ENCODE results near the gene C15orf61. TPM values are rescaled to one million over a fixed set of nuclear protein-coding genes. Genes with fewer than 3 reads are reported as not detected.

C15orf61 gene
- total RNA-seq, 1 experiment from 2014 or later, result 6.5 TPM

DNA sequence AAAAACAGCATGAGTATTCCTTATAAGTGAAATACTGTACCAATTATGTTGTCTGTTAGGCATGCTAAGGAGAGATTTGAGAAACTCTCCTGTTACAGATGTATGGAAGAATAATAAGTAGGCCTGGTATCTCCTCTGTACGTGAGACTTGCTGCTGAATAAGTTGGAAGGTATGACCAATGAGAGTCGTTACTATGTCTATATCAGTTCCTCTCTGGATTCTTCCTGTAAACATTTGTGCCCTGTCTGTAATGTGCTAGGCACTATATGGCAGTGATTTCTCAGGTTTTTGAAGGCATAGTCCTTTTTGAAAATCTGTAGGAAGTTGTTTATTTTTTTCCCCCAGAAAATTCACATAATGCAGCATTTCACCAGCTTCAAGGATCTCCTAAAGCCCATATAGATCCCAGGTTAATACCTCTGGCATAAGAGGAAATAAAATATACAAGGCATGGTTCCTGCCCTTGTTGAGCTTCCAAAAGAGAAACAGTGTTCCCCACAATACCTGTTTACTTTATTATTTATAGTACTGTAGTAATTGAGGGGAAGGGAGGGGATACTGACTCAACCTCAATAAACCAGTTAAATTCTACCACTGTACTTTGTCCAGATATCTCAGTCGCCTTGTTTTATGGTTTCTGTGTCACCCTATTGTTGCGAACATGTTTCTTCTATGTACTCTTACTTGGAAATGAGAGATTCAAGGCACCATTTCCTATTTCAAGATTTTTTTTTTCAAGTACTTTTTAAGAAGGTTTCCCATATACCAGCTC is 50.1 kb downstream of the C15orf61 start:
- Histone ChIP-seq H3K79me2 (ENCODE audit: low read depth) (no peaks in the 10 kb centered on the region), H3K9me2 (ENCODE audit: insufficient read depth) (no peaks in the 10 kb centered on the region), H3K27ac (no peak overlapping the region), H3K36me3 (ENCODE audit: low read depth) (no peaks in the 10 kb centered on the region), H2AFZ (no peak overlapping the region), H3K4me1 (replicated peaks; ENCODE audit: insufficient read depth) (no peaks in the 10 kb centered on the region), H3K4me2 (no peak overlapping the region), H3F3A (ENCODE audit: insufficient read depth, low read depth) (no peaks in the 10 kb centered on the region), H3K9me3 (ENCODE audit: insufficient read depth, low read depth) (no peaks in the 10 kb centered on the region), H3K4me3 (no peak overlapping the region), H3K27me3 (ENCODE audit: insufficient read depth, low read depth) (no peaks in the 10 kb centered on the region), H4K20me1 (ENCODE audit: insufficient read depth) (no peaks in the 10 kb centered on the region)
- POLR2A ChIA-PET (ENCODE audit: unreplicated experiment), result no interaction called here
- no peak for DNase-seq
- CTCF ChIA-PET, result interaction anchor here (0.5 to 0.7 kb wide), 2 partner anchors 10 to 107 kb away, joined by 8 to 11 read pairs; no protein-coding TSS in a partner anchor
- intact Hi-C loops (cut with micrococcal nuclease; ENCODE audit: unreplicated experiment), result no loop called here
- no peak for TF ChIP-seq EZH2 (IDR thresholded peaks at IDR 0.05; ENCODE audit: low read depth)
- TF ChIP-seq, protein P1, sequence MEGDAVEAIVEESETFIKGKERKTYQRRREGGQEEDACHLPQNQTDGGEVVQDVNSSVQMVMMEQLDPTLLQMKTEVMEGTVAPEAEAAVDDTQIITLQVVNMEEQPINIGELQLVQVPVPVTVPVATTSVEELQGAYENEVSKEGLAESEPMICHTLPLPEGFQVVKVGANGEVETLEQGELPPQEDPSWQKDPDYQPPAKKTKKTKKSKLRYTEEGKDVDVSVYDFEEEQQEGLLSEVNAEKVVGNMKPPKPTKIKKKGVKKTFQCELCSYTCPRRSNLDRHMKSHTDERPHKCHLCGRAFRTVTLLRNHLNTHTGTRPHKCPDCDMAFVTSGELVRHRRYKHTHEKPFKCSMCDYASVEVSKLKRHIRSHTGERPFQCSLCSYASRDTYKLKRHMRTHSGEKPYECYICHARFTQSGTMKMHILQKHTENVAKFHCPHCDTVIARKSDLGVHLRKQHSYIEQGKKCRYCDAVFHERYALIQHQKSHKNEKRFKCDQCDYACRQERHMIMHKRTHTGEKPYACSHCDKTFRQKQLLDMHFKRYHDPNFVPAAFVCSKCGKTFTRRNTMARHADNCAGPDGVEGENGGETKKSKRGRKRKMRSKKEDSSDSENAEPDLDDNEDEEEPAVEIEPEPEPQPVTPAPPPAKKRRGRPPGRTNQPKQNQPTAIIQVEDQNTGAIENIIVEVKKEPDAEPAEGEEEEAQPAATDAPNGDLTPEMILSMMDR (conservative IDR thresholded peaks at IDR 0.05), result no peak
- BruUV-seq (replicated peaks), result no TSS peak

GRCh38 chr15:67571648-67572415 is 50.9 kb downstream of the C15orf61 start:
- POLR2A ChIA-PET (ENCODE audit: unreplicated experiment), result interaction anchor here (0.7 kb wide), 1 partner anchor 493 kb away, joined by 3 read pairs; no protein-coding TSS in a partner anchor

DNA sequence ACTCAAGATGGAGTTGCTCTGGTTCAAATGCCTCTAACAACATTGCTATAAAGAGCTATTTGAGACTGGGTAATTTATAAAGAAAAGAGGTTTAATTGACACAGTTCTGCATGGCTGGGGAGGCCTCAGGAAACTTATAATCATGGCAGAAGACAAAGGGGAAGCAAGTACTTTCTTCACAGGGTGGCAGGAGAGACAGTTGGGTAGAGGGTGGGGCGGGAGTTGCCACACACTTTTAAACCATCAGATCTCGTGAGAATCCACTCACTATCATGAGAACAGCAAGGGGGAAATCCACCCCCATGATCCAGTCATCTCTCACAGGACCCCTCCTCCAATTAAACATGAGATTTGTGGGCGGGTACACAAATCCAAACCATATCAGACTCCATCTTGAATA is 52.3 kb downstream of the C15orf61 start:
- no peaks in the 10 kb centered on the region for H3K36me3 ChIP-seq (ENCODE audit: low read depth)
- intact Hi-C loops (cut with micrococcal nuclease; ENCODE audit: unreplicated experiment), result no loop called here
- POLR2A ChIA-PET (ENCODE audit: unreplicated experiment), result no interaction called here
- no peaks in the 10 kb centered on the region for H4K20me1 ChIP-seq (ENCODE audit: insufficient read depth)
- no peaks in the 10 kb centered on the region for H3K79me2 ChIP-seq (ENCODE audit: low read depth)
- no peaks in the 10 kb centered on the region for H3F3A ChIP-seq (ENCODE audit: insufficient read depth, low read depth)
- no peak overlapping the region for H3K27ac ChIP-seq
- H3K9me3 ChIP-seq (ENCODE audit: insufficient read depth, low read depth), result no peaks in the 10 kb centered on the region
- no peak overlapping the region for H3K4me3 ChIP-seq
- no peak for TF ChIP-seq EZH2 (IDR thresholded peaks at IDR 0.05; ENCODE audit: low read depth)
- TF ChIP-seq, protein P1 (conservative IDR thresholded peaks at IDR 0.05), result no peak
- no peak overlapping the region for H3K4me2 ChIP-seq
- DNase-seq, result no peak
- no TSS peak for BruUV-seq (replicated peaks)
- H3K4me1 ChIP-seq (replicated peaks; ENCODE audit: insufficient read depth), result no peaks in the 10 kb centered on the region
- no peaks in the 10 kb centered on the region for H3K27me3 ChIP-seq (ENCODE audit: insufficient read depth, low read depth)
- no peak overlapping the region for H2AFZ ChIP-seq
- no peaks in the 10 kb centered on the region for H3K9me2 ChIP-seq (ENCODE audit: insufficient read depth)
- CTCF ChIA-PET, result no interaction called here

More at GRCh38 chr15:67571648-67572415, 50.9 kb downstream of the C15orf61 start:
- H3K36me3 ChIP-seq (ENCODE audit: low read depth), result no peaks in the 10 kb centered on the region
- no peak for DNase-seq
- H3K27ac ChIP-seq, result no peak overlapping the region
- H3K79me2 ChIP-seq (ENCODE audit: low read depth), result no peaks in the 10 kb centered on the region
- H3K9me2 ChIP-seq (ENCODE audit: insufficient read depth), result no peaks in the 10 kb centered on the region
- BruUV-seq (replicated peaks), result no TSS peak
- CTCF ChIA-PET, result interaction anchor here (0.5 to 0.7 kb wide), 2 partner anchors 11 to 107 kb away, joined by 8 to 11 read pairs; no protein-coding TSS in a partner anchor
- H3K4me2 ChIP-seq, result no peak overlapping the region
- TF ChIP-seq, protein P1 (conservative IDR thresholded peaks at IDR 0.05), result no peak
- H2AFZ ChIP-seq, result no peak overlapping the region
- intact Hi-C loops (cut with micrococcal nuclease; ENCODE audit: unreplicated experiment), result no loop called here
- no peaks in the 10 kb centered on the region for H3K9me3 ChIP-seq (ENCODE audit: insufficient read depth, low read depth)
- no peaks in the 10 kb centered on the region for H3K27me3 ChIP-seq (ENCODE audit: insufficient read depth, low read depth)
- H3F3A ChIP-seq (ENCODE audit: insufficient read depth, low read depth), result no peaks in the 10 kb centered on the region
- H3K4me1 ChIP-seq (replicated peaks; ENCODE audit: insufficient read depth), result no peaks in the 10 kb centered on the region
- H3K4me3 ChIP-seq, result no peak overlapping the region
- no peaks in the 10 kb centered on the region for H4K20me1 ChIP-seq (ENCODE audit: insufficient read depth)
